ENCODE data around the gene LRRC52. TPM values are rescaled to one million over a fixed set of nuclear protein-coding genes. Genes with fewer than 3 reads are reported as not detected.

The LRRC52 gene
- total and polyA plus RNA-seq, 2 of the 13 experiments (the other 11 are each of a cell fraction or from before 2014, with no cell fraction given) = not detected

- FAIRE-seq = no peak
- Histone ChIP-seq H3K27ac (ENCODE audit: extremely low read length, insufficient read depth, low read length) (no peak overlapping the region), H3K36me3 (replicated peaks in 1 of 2; ENCODE audit: control insufficient read depth in 1 of 2, insufficient read depth in 2 of 2, low read length in 2 of 2) (no peaks in the 10 kb centered on the region), H3K79me2 (ENCODE audit: insufficient read depth, low read length) (no peaks in the 10 kb centered on the region), H3K4me1 (ENCODE audit: insufficient read depth, low read length) (no peaks in the 10 kb centered on the region), H2AFZ (ENCODE audit: low read length) (no peak overlapping the region), H3K27me3 (ENCODE audit: control insufficient read depth in 1 of 2, insufficient read depth in 2 of 2, low read length in 2 of 2) (no peaks in the 10 kb centered on the region; a peak in 1 of 5 replicates), H3K9me3 (ENCODE audit: low read length) (no peaks in the 10 kb centered on the region), H3K4me2 (ENCODE audit: low read depth, low read length) (no peak overlapping the region), H3K9ac (ENCODE audit: insufficient read depth, low read depth, low read length) (no peak overlapping the region), H3K4me3 (replicated peaks in 1 of 3; ENCODE audit: insufficient read depth in 1 of 3, low read depth in 2 of 3, low read length in 3 of 3) (no peak overlapping the region), H4K20me1 (ENCODE audit: insufficient read depth, low read length) (no peaks in the 10 kb centered on the region)
- 32% methylated on average over 3 of the region's 3 CpGs for WGBS (ENCODE audit: low lambda C conversion rate)
- intact Hi-C loops (cut with micrococcal nuclease; ENCODE audit: unreplicated experiment) (no loop called here), in situ Hi-C loops (cut with HindIII; ENCODE audit: extremely low pct_ligation_motif_present, low pct_unique_long_range_greater_than_20kb) (loop anchor here (25.0 kb wide), 1 partner anchor 440 kb away; no protein-coding TSS in a partner anchor)
- TF ChIP-seq ATM (IDR thresholded peaks at IDR 0.05; ENCODE audit: borderline replicate concordance) (no peak), NFRKB (IDR thresholded peaks at IDR 0.05) (no peak), AHDC1 (CRISPR knock-in tag; IDR thresholded peaks at IDR 0.05; ENCODE audit: borderline replicate concordance) (no peak), HOXA5 (CRISPR knock-in tag; IDR thresholded peaks at IDR 0.05) (no peak), BRD4 (CRISPR knock-in tag; IDR thresholded peaks at IDR 0.05) (no peak), POLR2AphosphoS2 (IDR thresholded peaks at IDR 0.05; ENCODE audit: low read depth, low read length) (no peak), IRF9 (CRISPR knock-in tag; IDR thresholded peaks at IDR 0.05; ENCODE audit: borderline replicate concordance) (no peak), ZFP90 (CRISPR knock-in tag; IDR thresholded peaks at IDR 0.05; ENCODE audit: borderline replicate concordance) (no peak), MED1 (CRISPR knock-in tag; IDR thresholded peaks at IDR 0.05) (no peak), ZBTB7B (CRISPR knock-in tag; IDR thresholded peaks at IDR 0.05) (no peak), REPIN1 (CRISPR knock-in tag; IDR thresholded peaks at IDR 0.05; ENCODE audit: borderline replicate concordance, low read depth) (no peak), SMAD9 (CRISPR knock-in tag; IDR thresholded peaks at IDR 0.05) (no peak), SIX1 (CRISPR knock-in tag; IDR thresholded peaks at IDR 0.05; ENCODE audit: borderline replicate concordance) (no peak), ZNF10 (CRISPR knock-in tag; IDR thresholded peaks at IDR 0.05; ENCODE audit: borderline replicate concordance, low read depth) (no peak)
- POLR2A ChIA-PET = no interaction called here
- BruUV-seq (replicated peaks) = no TSS peak
- no peak for ATAC-seq
- CTCF ChIA-PET (ENCODE audit: low intra/inter-chr PET ratio, low total read pairs) = no interaction called here
- DNase-seq (ENCODE audit: low spot score) = no peak
These were observed 33.9 kb downstream of the LRRC52 start for GRCh38 chr1:165577707-165578106.

Measured in HepG2 (cell line).